Skeletal muscle cell (primary cell): ENCODE data around the gene PCDHB4.
"Not testable (repeated sequence)": the region's sequence is repeated elsewhere in the genome, so short reads cannot be mapped to it uniquely, and the experiment has no call there.

Experiments used
- DNase-seq: peaks from one replicate; pipeline ENCODE4 v3.0.0-alpha.2; 2010; ENCODE audit warnings: low read depth
- H3K4me3 ChIP-seq: 2 replicates; pipeline ENCODE4 v1.5.1; 2011; ENCODE audit warnings: low read depth, mild to moderate bottlenecking, control low read depth, low read length, moderate library complexity

Gene PCDHB4

GRCh38 chr5:141137346-141137745, 15.7 kb downstream of the PCDHB4 start:
- DNase-seq, H3K4me3 ChIP-seq: not testable (repeated sequence)

GRCh38 chr5:141149812-141150211, 28.2 kb downstream of the PCDHB4 start, which contains the start of gene PCDHB6:
Gene PCDHB6 (plus strand): TSS chr5:141150057. CDS start chr5:141150258, 201 bp downstream.
- no peak within 1 kb of the TSS for H3K4me3 ChIP-seq
- no peak for DNase-seq

GRCh38 chr5:141150224-141150992, 28.8 kb downstream of the PCDHB4 start:
- DNase-seq: no peak
- no peak overlapping the region for H3K4me3 ChIP-seq

GRCh38 chr5:141150993-141151325, 29.3 kb downstream of the PCDHB4 start:
- H3K4me3 ChIP-seq: no peak overlapping the region
- no peak for DNase-seq

GRCh38 chr5:141151632-141152031, 30.0 kb downstream of the PCDHB4 start:
- not testable (repeated sequence) for H3K4me3 ChIP-seq, DNase-seq

- DNase-seq, H3K4me3 ChIP-seq: not testable (repeated sequence)
These were observed 30.5 kb downstream of the PCDHB4 start for GRCh38 chr5:141152096-141152495.

- H3K4me3 ChIP-seq: no peak overlapping the region
- no peak for DNase-seq
These were observed 34.1 kb downstream of the PCDHB4 start for GRCh38 chr5:141155540-141156374.

- H3K4me3 ChIP-seq, DNase-seq: not testable (repeated sequence)
These were observed 35.7 kb downstream of the PCDHB4 start for GRCh38 chr5:141157356-141157755.

GRCh38 chr5:141157901-141158300, 36.3 kb downstream of the PCDHB4 start:
- DNase-seq, H3K4me3 ChIP-seq: not testable (repeated sequence)

- DNase-seq: no peak
- peak within 1 kb of the TSS; percentile 18 for H3K4me3 ChIP-seq
These were observed 51.0 kb downstream of the PCDHB4 start, which contains the start of gene PCDHB7 for GRCh38 chr5:141172381-141173204. Gene PCDHB7 (plus strand): TSS chr5:141172644. CDS start chr5:141172836, 192 bp downstream.

- not testable (repeated sequence) for H3K4me3 ChIP-seq, DNase-seq
These were observed 52.9 kb downstream of the PCDHB4 start for GRCh38 chr5:141174291-141175104.
